Sigmoid colon (tissue), 4 donors: Measurements from ENCODE around the gene COL5A2.

Source experiments
- CTCF ChIP-seq, 4 experiments: fragments of 450-650 bp in 3 of 4; fragments of 200-600 bp in 1 of 4; IDR thresholded peaks; one replicate each; pipeline ENCODE4 v1.5.1; 2016 to 2019; ENCODE audit warnings: antibody characterized with exemption in 4 of 4, mild to moderate bottlenecking in 3 of 4, moderate library complexity in 2 of 4
- EP300 ChIP-seq, 4 donors: sonication (generic); formaldehyde crosslinking; IDR thresholded peaks; one replicate each; pipeline ENCODE4 v1.6.1; 2017; ENCODE audit warnings: antibody characterized with exemption in 4 of 4
- POLR2A ChIP-seq, 2 donors: fragments of 450-650 bp; IDR thresholded peaks; one replicate each; pipeline ENCODE4 v1.6.1; 2016; ENCODE audit warnings: antibody characterized with exemption in 2 of 2, mild to moderate bottlenecking in 2 of 2, moderate library complexity in 2 of 2
- POLR2AphosphoS5 ChIP-seq, 4 donors: sonication (generic); formaldehyde crosslinking; IDR thresholded peaks; one replicate each; pipeline ENCODE4 v1.6.1; 2017; ENCODE audit warnings: antibody characterized with exemption in 4 of 4

GRCh38 chr2:189143925-189144324 is 35.6 kb downstream of the COL5A2 start:
- TF ChIP-seq CTCF (IDR thresholded peaks at IDR 0.05), result no peak
- no peak for TF ChIP-seq EP300 (IDR thresholded peaks at IDR 0.05)
- no peak for TF ChIP-seq POLR2A (IDR thresholded peaks at IDR 0.05)
- no peak for TF ChIP-seq POLR2AphosphoS5 (IDR thresholded peaks at IDR 0.05)
